K562 (cell line): ENCODE data around the gene NEUROG1.

ENCODE experiments used
- BACH1 ChIP-seq: fragments of 200-800 bp; sonication (Bioruptor generic); IDR thresholded peaks from 2 replicates; pipeline ENCODE4 v1.6.1; 2016; ENCODE audit warnings: missing genetic modification characterization, missing compliant biosample characterization
- CTCF ChIP-seq, 3 experiments: IDR thresholded peaks in 2 of 3; conservative IDR thresholded peaks in 1 of 3; 2 replicates each; pipeline ENCODE4 v1.5.1; 2011 to 2012; ENCODE audit warnings: low read length in 3 of 3, mild to moderate bottlenecking in 3 of 3, control low read depth in 2 of 3, improper control_type of control experiment in 1 of 3, inconsistent platforms in 1 of 3, low read depth in 1 of 3, mixed read lengths in 1 of 3, moderate library complexity in 1 of 3; ENCODE audit not compliant: insufficient read depth in 2 of 3
- ESRRA ChIP-seq: fragments of 450-650 bp; IDR thresholded peaks from 2 replicates; pipeline ENCODE4 v1.6.1; 2014; ENCODE audit warnings: low read depth, mild to moderate bottlenecking, moderate library complexity, borderline replicate concordance
- HDAC2 ChIP-seq: fragments of 450-650 bp; IDR thresholded peaks from 2 replicates; pipeline ENCODE4 v1.6.1; 2016; ENCODE audit warnings: mild to moderate bottlenecking
- NFXL1 ChIP-seq: fragments of 450-650 bp; formaldehyde crosslinking; IDR thresholded peaks from 2 replicates; pipeline ENCODE4 v1.4.0; 2021; ENCODE audit warnings: mild to moderate bottlenecking
- NRF1 ChIP-seq, 2 experiments: fragments of 450-650 bp; IDR thresholded peaks in 1 of 2; conservative IDR thresholded peaks in 1 of 2; 2 replicates each; pipeline ENCODE4 v1.6.1; 2014; ENCODE audit warnings: mild to moderate bottlenecking in 2 of 2
- POLR2A ChIP-seq: fragments of 450-650 bp; conservative IDR thresholded peaks from 2 replicates; pipeline ENCODE4 v1.6.1; 2016
- PTTG1 ChIP-seq: fragments of 450-650 bp; IDR thresholded peaks from 2 replicates; pipeline ENCODE4 v1.6.1; 2016; ENCODE audit warnings: low read depth, mild to moderate bottlenecking, missing genetic modification characterization, missing compliant biosample characterization
- RFX5 ChIP-seq: IDR thresholded peaks from 2 replicates; pipeline ENCODE4 v1.6.1; 2011; ENCODE audit warnings: low read depth, mild to moderate bottlenecking, improper control_type of control experiment, low read length
- SRF ChIP-seq, 2 experiments: fragments of 250-450, 450-650 bp in 1 of 2; sonication (Bioruptor Pico) in 1 of 2; sonication (generic) in 1 of 2; formaldehyde crosslinking; IDR thresholded peaks; 2 replicates each; pipeline versions ENCODE4 v1.5.0 to v1.5.1; 2020 to 2022; ENCODE audit warnings: mild to moderate bottlenecking in 1 of 2, missing genetic modification reagents in 1 of 2
- STAT5B ChIP-seq: fragments of 250-450 bp; sonication (Bioruptor Pico); IDR thresholded peaks from 2 replicates; pipeline ENCODE4 v1.8.0; 2021; ENCODE audit warnings: mild to moderate bottlenecking, inconsistent platforms
- ZKSCAN1 ChIP-seq: fragments of 150-350 bp; IDR thresholded peaks from 2 replicates; pipeline ENCODE4 v1.6.1; 2016; ENCODE audit warnings: low read depth, low read length

GRCh38 chr5:135511761-135512575, 23.8 kb downstream of the NEUROG1 start:
- TF ChIP-seq HDAC2 (no peak), SRF (CRISPR knock-in tag; IDR thresholded peaks at IDR 0.05) (no peak), NFXL1 (CRISPR knock-in tag) (no peak), RFX5 (no peak), STAT5B (CRISPR knock-in tag) (no peak), CTCF (IDR thresholded peaks at IDR 0.05 in 2 of 3, conservative IDR thresholded peaks at IDR 0.05 in 1 of 3; ENCODE audit: insufficient read depth in 2 of 3, low read depth in 1 of 3, low read length in 3 of 3) (no peak), PTTG1 (no peak), ESRRA (no peak), BACH1 (tag) (no peak), POLR2A (no peak), NRF1 (conservative IDR thresholded peaks at IDR 0.05 in 1 of 2, IDR thresholded peaks at IDR 0.05 in 1 of 2) (no peak), ZKSCAN1 (no peak)
